ENCODE measurements around the gene CPNE4.

Gene CPNE4

DNA sequence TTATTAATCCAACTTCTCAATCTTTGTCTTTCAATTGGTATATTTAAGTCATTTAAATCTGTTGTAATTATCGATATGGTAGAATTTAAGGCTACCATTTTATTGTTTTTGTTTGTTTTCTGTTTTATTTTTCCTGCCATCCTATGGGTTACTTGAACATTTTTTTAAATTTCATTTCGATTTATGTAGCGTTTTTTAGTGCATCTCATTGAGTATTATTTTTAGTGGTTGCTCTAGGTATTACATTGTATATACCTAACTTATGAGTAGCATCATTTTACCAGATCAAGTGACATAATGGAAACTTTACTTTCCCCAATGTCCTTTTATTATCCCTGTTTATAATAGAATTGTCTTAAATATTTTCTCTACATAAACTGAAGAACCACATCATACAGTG lies 284.6 kb downstream of the CPNE4 start:
- H3K4me3 ChIP-seq (replicated peaks in 1 of 2; ENCODE audit: low read depth in 2 of 2, low read length in 2 of 2): no peak overlapping the region
- DNase-seq (ENCODE audit: low read depth in 2 of 2): no peak
- TF ChIP-seq, protein P1, sequence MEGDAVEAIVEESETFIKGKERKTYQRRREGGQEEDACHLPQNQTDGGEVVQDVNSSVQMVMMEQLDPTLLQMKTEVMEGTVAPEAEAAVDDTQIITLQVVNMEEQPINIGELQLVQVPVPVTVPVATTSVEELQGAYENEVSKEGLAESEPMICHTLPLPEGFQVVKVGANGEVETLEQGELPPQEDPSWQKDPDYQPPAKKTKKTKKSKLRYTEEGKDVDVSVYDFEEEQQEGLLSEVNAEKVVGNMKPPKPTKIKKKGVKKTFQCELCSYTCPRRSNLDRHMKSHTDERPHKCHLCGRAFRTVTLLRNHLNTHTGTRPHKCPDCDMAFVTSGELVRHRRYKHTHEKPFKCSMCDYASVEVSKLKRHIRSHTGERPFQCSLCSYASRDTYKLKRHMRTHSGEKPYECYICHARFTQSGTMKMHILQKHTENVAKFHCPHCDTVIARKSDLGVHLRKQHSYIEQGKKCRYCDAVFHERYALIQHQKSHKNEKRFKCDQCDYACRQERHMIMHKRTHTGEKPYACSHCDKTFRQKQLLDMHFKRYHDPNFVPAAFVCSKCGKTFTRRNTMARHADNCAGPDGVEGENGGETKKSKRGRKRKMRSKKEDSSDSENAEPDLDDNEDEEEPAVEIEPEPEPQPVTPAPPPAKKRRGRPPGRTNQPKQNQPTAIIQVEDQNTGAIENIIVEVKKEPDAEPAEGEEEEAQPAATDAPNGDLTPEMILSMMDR (IDR thresholded peaks at IDR 0.05; ENCODE audit: low read depth, low read length): no peak

DNA sequence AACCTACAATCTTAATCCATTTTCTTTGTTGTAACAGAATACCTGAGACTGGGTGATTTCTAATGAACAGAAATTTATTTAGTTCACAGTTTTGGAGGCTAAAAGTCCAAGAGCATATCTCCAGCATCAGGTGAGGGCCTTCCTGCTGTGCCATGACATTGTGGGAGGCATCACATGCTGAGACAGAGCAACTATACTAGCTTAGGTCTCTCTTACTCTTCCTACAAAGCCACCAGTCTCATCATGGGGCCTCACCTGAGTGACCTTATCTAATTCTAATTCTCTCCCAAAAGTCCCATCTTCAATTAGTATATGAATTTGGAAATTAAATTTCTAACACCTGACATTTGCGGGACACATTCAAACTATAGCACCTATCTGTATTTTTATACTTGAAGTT lies 285.0 kb downstream of the CPNE4 start:
- TF ChIP-seq, protein P1 (IDR thresholded peaks at IDR 0.05; ENCODE audit: low read depth, low read length): no peak
- no peak overlapping the region for H3K4me3 ChIP-seq (replicated peaks in 1 of 2; ENCODE audit: low read depth in 2 of 2, low read length in 2 of 2)
- DNase-seq (ENCODE audit: low read depth in 2 of 2): no peak

DNA sequence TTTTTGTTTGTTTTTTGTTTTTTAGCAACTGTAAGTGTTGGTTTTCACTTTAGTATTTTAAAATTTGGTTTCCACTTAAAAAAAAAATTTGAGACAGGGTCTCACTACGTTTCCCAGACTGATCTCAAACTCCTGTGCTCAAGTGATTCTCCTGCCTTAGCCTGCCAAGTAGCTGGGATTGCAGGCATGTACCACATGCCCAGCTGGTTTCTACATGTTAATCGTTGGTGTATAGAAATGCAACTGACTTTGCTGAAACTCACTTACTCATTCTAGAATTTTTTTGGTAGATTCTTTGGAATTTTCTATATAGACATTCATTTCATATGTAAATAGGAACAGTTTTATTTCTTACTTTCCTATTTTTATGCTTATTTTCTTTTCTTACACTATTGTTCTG lies 287.3 kb downstream of the CPNE4 start:
- TF ChIP-seq, protein P1 (IDR thresholded peaks at IDR 0.05; ENCODE audit: low read depth, low read length): no peak
- DNase-seq (ENCODE audit: low read depth in 2 of 2): no peak
- H3K4me3 ChIP-seq (replicated peaks in 1 of 2; ENCODE audit: low read depth in 2 of 2, low read length in 2 of 2): no peak overlapping the region

DNA sequence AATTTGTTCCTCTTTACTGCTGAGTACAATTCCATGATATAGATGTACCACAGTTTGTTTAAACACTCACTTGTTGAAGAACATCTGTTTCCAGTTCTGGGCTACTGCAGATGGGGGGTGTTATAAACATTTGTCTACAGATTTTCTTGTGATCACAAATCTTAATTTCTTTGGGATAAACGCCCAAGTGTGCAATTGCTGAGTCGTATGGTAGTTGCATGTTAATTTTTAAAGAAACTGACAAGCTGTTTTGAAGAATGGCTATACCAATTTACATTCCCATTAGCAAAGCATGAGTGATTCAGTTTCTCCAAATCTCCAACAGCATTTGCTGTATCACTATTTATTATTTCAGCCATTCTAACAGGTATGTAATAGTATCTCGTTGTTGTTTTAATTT lies 290.0 kb downstream of the CPNE4 start:
- no peak for DNase-seq (ENCODE audit: low read depth in 2 of 2)
- H3K4me3 ChIP-seq (replicated peaks in 1 of 2; ENCODE audit: low read depth in 2 of 2, low read length in 2 of 2): no peak overlapping the region
- TF ChIP-seq, protein P1 (IDR thresholded peaks at IDR 0.05; ENCODE audit: low read depth, low read length): no peak

DNA sequence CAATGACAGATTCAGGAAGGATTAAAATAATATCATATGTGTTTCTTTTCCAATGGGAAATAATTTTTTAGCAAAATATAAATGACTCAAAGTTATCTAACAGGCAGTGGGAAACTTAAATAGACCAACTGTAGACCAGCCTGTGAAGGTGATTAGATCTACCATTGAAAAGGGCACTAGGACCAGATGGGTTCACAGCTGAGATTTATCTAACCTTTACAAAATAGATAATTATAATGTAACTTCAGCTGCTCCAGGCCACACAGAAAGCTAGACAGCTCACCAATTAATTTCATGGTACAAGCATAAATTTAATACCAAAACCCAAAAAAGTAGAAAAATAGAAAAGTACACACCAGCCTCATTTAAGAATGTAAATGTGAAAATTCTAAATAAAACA lies 291.7 kb downstream of the CPNE4 start:
- TF ChIP-seq, protein P1 (IDR thresholded peaks at IDR 0.05; ENCODE audit: low read depth, low read length): no peak
- no peak for DNase-seq (ENCODE audit: low read depth in 2 of 2)
- no peak overlapping the region for H3K4me3 ChIP-seq (replicated peaks in 1 of 2; ENCODE audit: low read depth in 2 of 2, low read length in 2 of 2)

DNA sequence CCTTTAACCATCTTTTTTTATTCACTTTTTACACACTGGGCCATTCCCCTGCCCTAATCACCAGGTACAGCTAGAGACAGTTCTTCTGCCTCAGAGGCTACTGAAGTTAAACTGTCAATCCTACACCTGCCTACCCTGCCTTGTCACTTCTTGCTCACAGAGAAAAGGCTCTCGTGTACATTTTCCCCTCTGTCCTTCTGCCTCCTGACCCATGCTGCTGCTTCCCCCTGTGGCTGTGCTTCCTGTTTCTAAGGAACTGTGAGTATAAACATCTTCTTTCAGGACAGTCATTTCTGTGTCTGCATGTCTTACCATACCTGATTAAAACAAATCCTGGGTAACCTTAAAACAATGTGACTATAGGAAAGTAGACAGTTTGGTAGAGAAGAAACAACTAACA lies 295.6 kb downstream of the CPNE4 start:
- TF ChIP-seq, protein P1 (IDR thresholded peaks at IDR 0.05; ENCODE audit: low read depth, low read length): no peak
- DNase-seq (ENCODE audit: low read depth in 2 of 2): no peak
- no peak overlapping the region for H3K4me3 ChIP-seq (replicated peaks in 1 of 2; ENCODE audit: low read depth in 2 of 2, low read length in 2 of 2)

DNA sequence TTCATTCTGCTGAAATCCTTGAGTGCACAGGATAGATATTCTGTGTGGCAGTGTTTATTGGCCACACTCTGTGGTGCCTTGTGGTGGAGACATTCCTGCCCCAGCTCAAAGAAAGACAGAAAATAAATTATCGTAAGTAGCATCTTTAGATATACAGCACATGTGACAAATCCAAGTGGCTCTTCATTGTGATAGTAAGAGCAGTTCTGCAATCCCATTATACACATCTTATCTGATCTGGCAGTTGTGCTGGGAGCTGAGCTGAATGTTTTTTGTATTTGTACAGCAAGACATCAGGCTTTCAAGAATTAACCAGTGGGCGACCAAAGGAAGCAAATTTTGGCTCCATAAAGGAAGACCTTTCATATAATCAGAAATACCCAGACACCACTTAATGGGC lies 296.7 kb downstream of the CPNE4 start:
- H3K4me3 ChIP-seq (replicated peaks in 1 of 2; ENCODE audit: low read depth in 2 of 2, low read length in 2 of 2): no peak overlapping the region
- TF ChIP-seq, protein P1 (IDR thresholded peaks at IDR 0.05; ENCODE audit: low read depth, low read length): no peak
- DNase-seq (ENCODE audit: low read depth in 2 of 2): no peak
